ENCODE results near the gene ATP6V1C2.
A peak's percentile ranks its signal among the peaks of the same experiment; 100 is the strongest.

ATP6V1C2 gene

DNA sequence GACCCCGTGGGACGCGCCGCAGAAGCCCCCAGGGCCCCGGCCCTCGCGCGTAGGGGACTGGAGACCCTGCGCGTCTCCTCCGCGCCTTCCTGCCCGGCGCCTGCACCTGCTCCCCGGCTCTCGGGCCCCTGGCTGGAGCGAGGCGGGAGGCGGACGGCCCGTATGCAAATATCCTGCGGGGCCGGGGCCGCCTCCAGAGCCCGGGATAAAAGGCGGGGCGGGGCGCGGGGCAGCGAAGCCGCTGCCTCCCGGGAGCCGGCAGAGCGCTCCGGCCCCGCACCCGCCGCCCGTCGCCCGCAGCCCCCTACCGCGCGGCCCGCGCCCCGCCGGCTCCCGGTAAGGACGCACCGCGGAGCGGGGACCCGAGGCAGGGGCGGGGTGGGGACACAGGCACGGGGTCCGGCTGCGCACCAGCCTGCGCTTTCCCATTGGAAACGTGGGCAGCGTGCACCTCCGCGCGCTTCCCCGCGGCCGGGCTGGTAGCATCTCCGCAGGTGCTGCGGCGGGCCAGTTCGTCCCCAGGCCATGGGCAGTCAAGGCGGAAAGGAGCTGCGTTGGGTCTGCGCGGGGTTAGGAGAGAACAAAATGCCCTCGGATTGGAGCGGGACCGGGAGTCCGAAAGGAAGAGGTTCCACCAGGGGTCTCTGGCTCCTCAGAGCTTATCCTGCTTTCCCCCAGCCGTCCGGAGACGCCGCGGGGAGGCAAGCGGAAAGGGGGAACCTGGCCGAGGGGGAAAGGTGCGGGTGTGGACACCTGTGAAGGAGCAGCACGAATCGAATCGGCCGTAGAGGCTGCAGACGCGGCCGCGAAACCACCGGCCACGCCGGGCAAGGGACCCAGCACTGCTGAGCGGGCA lies at the start of gene ATP6V1C2:
TSS of gene ATP6V1C2 (plus strand) at position 235 of the 856 bp plus-strand sequence. CDS start 1,220 bp downstream, outside the sequence.
- DNase-seq = no peak

- no peak for DNase-seq
These were observed 46.3 kb upstream of the ATP6V1C2 start for GRCh38 chr2:10675131-10675530.

GRCh38 chr2:10678225-10678624 lies 43.2 kb upstream of the ATP6V1C2 start:
- DNase-seq = no peak

DNA sequence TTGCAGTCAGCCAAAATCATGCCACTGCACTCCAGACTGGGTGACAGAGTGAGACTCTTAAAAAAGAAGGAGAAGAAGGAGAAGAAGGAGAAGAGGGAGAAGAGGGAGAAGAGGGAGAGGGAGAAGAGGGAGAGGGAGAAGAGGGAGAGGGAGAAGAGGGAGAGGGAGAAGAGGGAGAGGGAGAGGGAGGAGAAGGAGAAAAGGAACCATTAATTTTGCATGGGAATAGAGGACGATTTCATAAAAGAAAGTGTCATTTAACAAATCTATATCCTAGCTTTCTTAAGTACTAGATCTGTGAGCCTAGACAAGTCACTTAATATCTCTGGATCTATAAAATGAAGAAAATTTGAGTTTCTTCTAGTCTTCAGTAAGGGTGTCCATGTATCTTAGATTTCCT lies 41.2 kb upstream of the ATP6V1C2 start:
- no peak for DNase-seq

- DNase-seq = no peak
These were observed 40.5 kb upstream of the ATP6V1C2 start for GRCh38 chr2:10680957-10681356.

DNA sequence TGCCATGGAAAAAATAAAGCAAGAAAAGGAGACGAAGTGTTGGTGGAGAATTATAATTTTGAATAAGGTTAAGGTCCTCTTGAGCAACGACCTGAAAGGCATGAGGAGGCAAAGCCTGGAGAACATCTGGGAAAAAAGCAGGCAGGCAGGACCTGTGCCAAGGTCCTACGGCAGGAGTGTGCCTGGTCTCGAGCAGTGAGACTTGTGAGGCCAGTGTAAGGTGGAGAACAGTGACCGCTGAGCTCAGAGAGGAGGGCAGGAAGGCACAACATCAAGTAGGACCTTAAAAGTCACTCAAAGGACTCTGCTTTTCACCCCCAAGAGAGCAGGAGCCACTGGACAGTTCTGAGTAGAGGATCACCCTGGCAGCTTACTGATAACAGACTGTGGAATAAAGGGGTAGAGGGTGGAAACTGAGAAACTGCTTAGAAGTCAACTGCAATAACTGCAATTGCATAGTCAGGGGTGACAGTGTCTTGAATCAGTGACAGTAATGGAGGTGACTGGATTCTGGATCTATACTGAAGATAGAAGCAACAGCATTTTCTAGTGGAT lies 35.2 kb upstream of the ATP6V1C2 start:
- DNase-seq = no peak

GRCh38 chr2:10688921-10689807 lies 32.3 kb upstream of the ATP6V1C2 start:
- no peak for DNase-seq

DNA sequence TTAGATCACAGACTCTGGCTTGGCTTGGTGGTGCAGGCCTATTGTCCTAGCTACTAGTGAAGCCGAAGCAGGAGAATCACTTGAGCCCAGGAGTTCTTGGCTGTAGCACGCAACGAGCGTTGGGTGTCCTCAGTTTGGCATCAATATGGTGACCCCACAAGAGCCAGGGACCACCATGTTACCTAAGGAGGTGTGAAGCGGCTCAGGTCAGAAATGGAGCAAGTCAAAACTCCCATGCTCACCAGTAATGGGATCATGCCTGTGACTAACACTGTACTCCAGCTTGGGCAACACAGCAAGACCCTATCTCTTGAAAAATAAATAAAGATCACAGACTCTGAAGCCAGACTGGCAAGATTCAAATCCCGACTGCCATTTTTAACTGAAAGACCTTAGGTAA lies 29.9 kb upstream of the ATP6V1C2 start:
- DNase-seq = no peak

GRCh38 chr2:10700078-10700803 lies 21.2 kb upstream of the ATP6V1C2 start:
- no peak for DNase-seq

GRCh38 chr2:10704034-10704594 lies 17.3 kb upstream of the ATP6V1C2 start:
- no peak for DNase-seq

GRCh38 chr2:10706033-10706432 lies 15.4 kb upstream of the ATP6V1C2 start:
- no peak for DNase-seq

- no peak for DNase-seq
These were observed 13.6 kb upstream of the ATP6V1C2 start for GRCh38 chr2:10707831-10708230.

- DNase-seq = peak; percentile 70
These were observed 12.0 kb upstream of the ATP6V1C2 start for GRCh38 chr2:10709290-10709939.

- no peak for DNase-seq
These were observed 9.1 kb upstream of the ATP6V1C2 start for GRCh38 chr2:10712185-10712809.

DNA sequence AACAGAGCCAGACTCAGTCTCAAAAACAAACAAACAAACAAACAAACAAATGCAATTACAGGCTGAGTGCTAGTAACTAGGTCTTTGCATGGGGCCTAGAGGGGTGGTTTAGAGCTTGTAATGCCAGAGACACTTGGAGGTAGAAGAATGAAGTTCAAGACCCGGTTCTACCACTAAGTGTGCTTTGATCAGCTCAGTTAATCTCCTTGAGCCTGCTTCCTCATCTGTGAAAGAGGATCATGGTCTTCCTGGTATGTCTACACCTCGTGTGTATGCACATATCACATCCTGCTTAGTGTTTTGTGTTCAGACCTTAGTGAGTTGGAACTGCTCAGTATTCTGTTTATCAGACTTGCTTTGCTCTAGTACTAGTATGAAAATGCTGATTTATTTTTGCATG lies 4.8 kb upstream of the ATP6V1C2 start:
- DNase-seq = no peak

GRCh38 chr2:10717628-10718027 lies 3.8 kb upstream of the ATP6V1C2 start:
- no peak for DNase-seq

DNA sequence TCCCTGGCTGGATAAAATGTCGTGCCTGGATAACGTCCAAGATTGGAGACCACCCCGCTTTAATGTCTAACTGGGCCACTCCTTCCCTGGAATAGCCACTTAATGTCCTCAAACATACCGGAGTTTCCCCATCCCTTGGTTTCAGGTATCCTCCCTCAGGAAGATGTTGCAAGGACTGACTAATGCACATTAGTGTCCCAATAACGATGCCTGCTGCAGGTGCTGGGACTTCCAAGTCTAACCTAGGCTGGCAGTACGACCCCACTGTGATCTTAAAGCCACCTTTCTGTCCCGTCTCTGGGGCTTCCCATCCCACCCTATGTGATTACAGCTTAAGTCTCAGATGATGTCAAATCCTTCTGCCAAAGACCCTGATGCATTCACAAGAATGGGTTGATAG lies 1.1 kb upstream of the ATP6V1C2 start:
- DNase-seq = no peak

- DNase-seq = no peak
These were observed 459 bp upstream of the ATP6V1C2 start for GRCh38 chr2:10720947-10721395.

- no peak for DNase-seq
These were observed 909 bp downstream of the ATP6V1C2 start for GRCh38 chr2:10722252-10722825.

DNA sequence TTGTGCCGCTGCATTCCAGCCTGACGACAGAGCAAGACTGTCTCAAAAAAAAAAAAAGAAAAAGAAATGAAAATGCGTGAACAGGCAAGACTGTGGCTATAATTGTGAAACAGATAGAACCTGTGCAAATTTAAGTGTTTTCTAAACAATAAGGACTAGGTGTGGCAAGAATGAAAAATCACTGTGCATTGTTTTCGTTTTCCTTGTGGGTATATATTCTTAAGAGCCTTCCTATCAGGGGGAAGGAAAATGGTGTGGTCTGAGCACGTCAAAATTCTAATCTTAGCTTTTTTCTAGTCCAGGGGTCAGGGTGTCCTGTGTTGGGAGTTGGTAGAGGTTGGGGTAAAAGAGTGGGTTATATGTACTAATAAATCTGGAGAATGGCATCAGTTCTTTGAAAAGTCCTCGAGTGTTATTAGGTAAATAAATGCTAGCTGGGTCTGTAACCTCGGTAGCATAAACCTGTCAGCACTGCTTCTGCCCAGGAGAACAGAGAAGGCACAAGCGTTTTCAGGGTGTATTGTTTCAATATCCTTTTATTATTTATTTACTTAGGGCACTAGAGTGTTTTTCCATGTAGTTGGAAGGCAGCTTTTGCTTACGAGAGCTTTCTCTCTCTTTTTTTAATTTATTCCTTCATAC lies 11.6 kb downstream of the ATP6V1C2 start:
- no peak for DNase-seq

- DNase-seq = no peak
These were observed 12.1 kb downstream of the ATP6V1C2 start for GRCh38 chr2:10733566-10733925.
